ENCODE results near the gene DUSP7. TPM values are rescaled to one million over a fixed set of nuclear protein-coding genes. Genes with fewer than 3 reads are reported as not detected.

DUSP7 gene
- total and polyA plus RNA-seq, 9 of the 15 experiments (the other 6 are each of a cell fraction or from before 2014, with no cell fraction given) = 0.45 to 15.8 (median 8.2) TPM

GRCh38 chr3:52069855-52070254, 13.5 kb upstream of the DUSP7 start:
- intact Hi-C loops (cut with micrococcal nuclease) = no loop called here
- Histone ChIP-seq H2AFZ (ENCODE audit: low read depth, low read length) (no peak overlapping the region), H3K4me2 (ENCODE audit: insufficient read depth, low read length) (no peak overlapping the region), H3K9ac (ENCODE audit: insufficient read depth in 1 of 2, low read depth in 2 of 2, low read length in 2 of 2) (peak overlapping the region in 1 of 2 experiments; percentile 68; a peak in 1 of 4 replicates), H4K20me1 (replicated peaks; ENCODE audit: control insufficient read depth, insufficient read depth, low read length) (no peaks in the 10 kb centered on the region), H3K9me1 (ENCODE audit: control insufficient read depth, insufficient read depth, low read length) (no peaks in the 10 kb centered on the region), H3K36me3 (ENCODE audit: control insufficient read depth, insufficient read depth, low read length) (peaks cover 10% of the 10 kb centered on the region; the same call in 2 of the 3 replicates), H3K27ac (ENCODE audit: extremely low read depth, low read depth, low read length) (no peak overlapping the region), H3K4me3 (no peak overlapping the region), H3K27me3 (ENCODE audit: control insufficient read depth in 2 of 2, insufficient read depth in 2 of 2, low read length in 2 of 2) (no peaks in the 10 kb centered on the region), H3K79me2 (ENCODE audit: control insufficient read depth, insufficient read depth, low read length) (no peaks in the 10 kb centered on the region), H3K9me3 (replicated peaks; ENCODE audit: control insufficient read depth, insufficient read depth, low read depth, low read length) (no peaks in the 10 kb centered on the region), H3K4me1 (replicated peaks in 1 of 2; ENCODE audit: control insufficient read depth in 2 of 2, insufficient read depth in 2 of 2, low read length in 2 of 2) (peaks cover 2 to 21% of the 10 kb centered on the region in 2 experiments; a peak in 3 of 5 replicates)
- ATAC-seq (no peak), FAIRE-seq (no peak), DNase-seq (ENCODE audit: extremely low read depth in 1 of 4, low spot score in 3 of 4) (no peak)
- CTCF ChIA-PET (ENCODE audit: low intra/inter-chr PET ratio) = no interaction called here
- no TSS peak for BruUV-seq (replicated peaks)
- WGBS (ENCODE audit: insufficient coverage, low coverage, missing lambda C conversion rate) = 68% methylated on average over 4 of the region's 4 CpGs
- TF ChIP-seq RFX7 (CRISPR knock-in tag; IDR thresholded peaks at IDR 0.05) (no peak), BRD9 (IDR thresholded peaks at IDR 0.05; ENCODE audit: low read depth, partially characterized antibody) (no peak)
- POLR2A ChIA-PET = interaction anchor here (0.6 to 1.1 kb wide), 2 partner anchors 18 to 103 kb away, joined by 3 read pairs; no protein-coding TSS in a partner anchor
- in situ Hi-C loops (cut with MboI) = no loop called here

- intact Hi-C loops (cut with micrococcal nuclease) = no loop called here
- Histone ChIP-seq H3K9me3 (replicated peaks; ENCODE audit: control insufficient read depth, insufficient read depth, low read depth, low read length) (no peaks in the 10 kb centered on the region), H3K79me2 (ENCODE audit: control insufficient read depth, insufficient read depth, low read length) (no peaks in the 10 kb centered on the region), H4K20me1 (replicated peaks; ENCODE audit: control insufficient read depth, insufficient read depth, low read length) (no peaks in the 10 kb centered on the region), H3K4me3 (no peak overlapping the region), H3K4me1 (replicated peaks in 1 of 2; ENCODE audit: control insufficient read depth in 2 of 2, insufficient read depth in 2 of 2, low read length in 2 of 2) (peaks cover 2 to 19% of the 10 kb centered on the region in 2 experiments; a peak in 3 of 5 replicates), H3K27ac (ENCODE audit: extremely low read depth, low read depth, low read length) (no peak overlapping the region), H3K36me3 (ENCODE audit: control insufficient read depth, insufficient read depth, low read length) (peaks cover 6% of the 10 kb centered on the region; the same call in 2 of the 3 replicates), H3K27me3 (ENCODE audit: control insufficient read depth in 2 of 2, insufficient read depth in 2 of 2, low read length in 2 of 2) (no peaks in the 10 kb centered on the region), H3K9ac (ENCODE audit: insufficient read depth in 1 of 2, low read depth in 2 of 2, low read length in 2 of 2) (no peak overlapping the region; a peak in 1 of 4 replicates), H3K4me2 (ENCODE audit: insufficient read depth, low read length) (no peak overlapping the region), H3K9me1 (ENCODE audit: control insufficient read depth, insufficient read depth, low read length) (no peaks in the 10 kb centered on the region), H2AFZ (ENCODE audit: low read depth, low read length) (no peak overlapping the region)
- CTCF ChIA-PET (ENCODE audit: low intra/inter-chr PET ratio) = no interaction called here
- no TSS peak for BruUV-seq (replicated peaks)
- no peak for ATAC-seq
- 77% methylated on average over 5 of the region's 5 CpGs for WGBS (ENCODE audit: insufficient coverage, low coverage, missing lambda C conversion rate)
- POLR2A ChIA-PET = interaction anchor here (0.6 to 1.1 kb wide), 3 partner anchors 14 to 103 kb away, joined by 3 read pairs; no protein-coding TSS in a partner anchor
- TF ChIP-seq POU5F1 (IDR thresholded peaks at IDR 0.05; ENCODE audit: borderline replicate concordance, low read depth, low read length, partially characterized antibody) = no peak
- TF ChIP-seq RBM25 (IDR thresholded peaks at IDR 0.05; ENCODE audit: low read depth, low read length, severe bottlenecking) = peak; percentile 16
- DNase-seq (ENCODE audit: extremely low read depth in 1 of 4, low spot score in 3 of 4) = no peak
- in situ Hi-C loops (cut with MboI) = no loop called here
- no peak for FAIRE-seq
Observed at GRCh38 chr3:52069135-52069534, 12.8 kb upstream of the DUSP7 start.
